NB4 (cell line): ENCODE results near the gene SUPT20HL1.

Source experiments
- DNase-seq: peaks from one replicate; pipeline ENCODE4 v3.0.0; 2010; ENCODE audit warnings: low read depth
- H3K4me3 ChIP-seq: one replicate; pipeline ENCODE4 v1.5.1; 2011; ENCODE audit warnings: mild to moderate bottlenecking, low read depth, low read length, moderate library complexity
- CTCF ChIP-seq: IDR thresholded peaks from one replicate; pipeline ENCODE4 v1.5.1; 2012; ENCODE audit warnings: low read depth, low read length
- MYC ChIP-seq: IDR thresholded peaks from 2 replicates; pipeline ENCODE4 v1.6.1; 2011; ENCODE audit warnings: low read depth, low read length
- POLR2A ChIP-seq: IDR thresholded peaks from 2 replicates; pipeline ENCODE4 v1.6.1; 2011; ENCODE audit warnings: mild to moderate bottlenecking; ENCODE audit not compliant: insufficient read length; ENCODE audit errors: extremely low read depth
- TF ChIP-seq, protein P1 (sequence below): IDR thresholded peaks from 2 replicates; pipeline ENCODE4 v1.6.1; 2011; ENCODE audit warnings: low read depth, low read length

Gene SUPT20HL1

DNA sequence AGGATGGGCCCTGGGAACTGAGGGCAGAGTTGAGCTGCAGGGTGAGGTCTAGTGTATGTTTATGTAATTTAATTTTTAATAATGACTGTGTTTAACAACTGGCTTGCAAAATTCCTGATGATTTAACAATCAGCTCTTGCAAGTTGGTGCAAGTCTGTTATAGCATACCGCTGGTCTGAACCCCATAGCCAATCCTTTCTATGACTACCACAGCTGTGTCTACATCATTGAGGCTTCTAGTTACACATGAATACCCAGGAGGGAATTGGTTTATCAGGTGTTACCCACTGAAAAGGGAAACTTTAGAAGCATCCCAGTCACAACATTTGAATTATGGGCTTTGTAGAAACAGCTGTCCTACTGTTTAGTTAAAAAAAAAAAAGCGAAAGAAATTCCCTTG lies 38.3 kb downstream of the SUPT20HL1 start:
- TF ChIP-seq CTCF (no peak), POLR2A (no peak), MYC (no peak)
- TF ChIP-seq, protein P1, sequence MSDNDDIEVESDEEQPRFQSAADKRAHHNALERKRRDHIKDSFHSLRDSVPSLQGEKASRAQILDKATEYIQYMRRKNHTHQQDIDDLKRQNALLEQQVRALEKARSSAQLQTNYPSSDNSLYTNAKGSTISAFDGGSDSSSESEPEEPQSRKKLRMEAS, result no peak
- H3K4me3 ChIP-seq, result no peak overlapping the region
- DNase-seq, result no peak

GRCh38 chrX:24399550-24399949 lies 39.1 kb downstream of the SUPT20HL1 start:
- TF ChIP-seq CTCF (no peak), MYC (no peak), POLR2A (no peak)
- TF ChIP-seq, protein P1, result no peak; the same call in 1 of the 2 replicates
- no peak overlapping the region for H3K4me3 ChIP-seq
- DNase-seq, result no peak

DNA sequence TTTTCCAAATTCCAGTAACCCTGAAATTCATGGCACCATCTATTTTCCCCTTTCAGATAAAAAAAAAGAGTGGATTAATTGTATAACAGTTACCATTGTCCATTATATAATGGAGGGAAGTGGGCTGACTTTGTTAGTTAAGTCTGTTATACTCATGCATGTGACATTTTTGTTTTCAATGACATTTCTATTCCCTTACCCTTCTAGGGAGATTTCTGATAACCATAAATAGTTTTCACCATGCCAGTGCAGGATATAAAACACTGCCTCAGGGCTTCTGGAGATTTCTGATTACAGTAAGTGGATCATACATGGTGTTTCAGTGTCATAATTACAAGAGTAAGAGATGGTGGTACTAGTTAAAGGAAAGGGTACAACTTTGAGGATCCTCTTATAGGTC lies 45.5 kb downstream of the SUPT20HL1 start:
- TF ChIP-seq, protein P1, result no peak
- TF ChIP-seq CTCF (no peak), POLR2A (no peak), MYC (no peak)
- DNase-seq, result no peak

More for the DNA sequence above, 45.5 kb downstream of the SUPT20HL1 start:
- H3K4me3 ChIP-seq, result no peak overlapping the region
